Stimulated activated CD8-positive, alpha-beta memory T cell treated with anti-CD3 and anti-CD28 coated beads, Interleukin-4, amount 100 ng/mL, for 48 hours (primary cell): ENCODE results near the gene ANAPC1.
A peak's percentile ranks its signal among the peaks of the same experiment; 100 is the strongest.
"Not testable (repeated sequence)": the region's sequence is repeated elsewhere in the genome, so short reads cannot be mapped to it uniquely, and the experiment has no call there.

Experiments
- DNase-seq: peaks from one replicate; pipeline ENCODE4 v3.0.0-alpha.2; 2020

Gene ANAPC1

DNA sequence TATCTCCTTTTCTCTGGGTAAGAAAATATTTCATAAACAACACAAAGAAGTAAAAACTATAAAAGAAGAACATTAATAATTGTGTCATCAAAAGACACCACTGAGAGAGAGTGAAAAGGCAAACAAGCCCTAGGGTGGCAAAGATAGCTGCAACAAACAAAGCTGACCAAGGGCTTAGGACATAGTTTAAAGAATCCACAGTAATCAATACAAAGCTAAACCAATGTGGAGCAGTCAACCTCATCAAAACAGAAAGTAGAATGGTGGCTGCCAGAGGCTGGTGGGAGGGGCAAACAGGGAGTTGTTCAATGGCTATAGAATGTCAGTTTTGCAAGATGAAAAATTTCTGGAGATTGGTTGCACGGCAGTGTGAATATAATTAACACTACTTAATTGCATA, 93.4 kb downstream of the ANAPC1 start:
- DNase-seq: not testable (repeated sequence)

DNA sequence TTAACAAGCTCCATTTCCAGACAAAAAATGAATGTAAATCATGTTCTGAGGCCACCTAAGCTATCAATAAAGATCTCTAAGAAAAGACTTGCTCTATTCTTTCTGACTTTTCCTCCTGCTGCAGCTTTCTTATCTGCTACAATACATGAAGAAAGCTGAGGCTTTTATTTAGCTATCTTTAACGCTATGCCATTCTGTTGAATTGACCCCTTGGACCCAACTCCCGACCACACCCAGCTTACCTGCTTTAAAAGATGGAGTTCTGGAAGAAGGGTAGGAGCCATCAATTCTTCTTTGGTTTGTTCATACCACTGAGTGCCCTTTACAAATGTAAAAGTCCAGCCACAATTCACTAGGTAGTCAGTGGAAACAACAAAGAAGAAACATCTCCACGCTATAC, 99.9 kb downstream of the ANAPC1 start:
- DNase-seq: not testable (repeated sequence)

DNA sequence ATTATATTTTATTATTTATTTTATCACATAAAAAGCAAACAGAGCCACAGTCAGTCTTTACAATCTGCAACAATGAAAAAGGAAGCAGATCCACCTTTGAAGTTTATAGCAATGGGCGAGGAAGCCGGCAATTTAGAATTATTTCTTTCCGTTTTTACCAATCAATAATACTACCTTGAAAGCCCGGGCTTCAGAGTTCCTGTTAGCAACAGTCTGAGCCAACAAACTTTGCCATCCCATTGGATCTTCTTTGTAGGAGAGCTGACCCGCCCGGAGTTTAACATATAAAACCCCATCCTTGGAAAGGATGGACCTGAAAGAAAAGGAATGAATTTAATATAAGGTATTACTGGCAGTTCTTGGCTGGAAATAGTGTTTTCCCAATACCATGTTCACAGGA, 101.8 kb downstream of the ANAPC1 start:
- DNase-seq: not testable (repeated sequence)

DNA sequence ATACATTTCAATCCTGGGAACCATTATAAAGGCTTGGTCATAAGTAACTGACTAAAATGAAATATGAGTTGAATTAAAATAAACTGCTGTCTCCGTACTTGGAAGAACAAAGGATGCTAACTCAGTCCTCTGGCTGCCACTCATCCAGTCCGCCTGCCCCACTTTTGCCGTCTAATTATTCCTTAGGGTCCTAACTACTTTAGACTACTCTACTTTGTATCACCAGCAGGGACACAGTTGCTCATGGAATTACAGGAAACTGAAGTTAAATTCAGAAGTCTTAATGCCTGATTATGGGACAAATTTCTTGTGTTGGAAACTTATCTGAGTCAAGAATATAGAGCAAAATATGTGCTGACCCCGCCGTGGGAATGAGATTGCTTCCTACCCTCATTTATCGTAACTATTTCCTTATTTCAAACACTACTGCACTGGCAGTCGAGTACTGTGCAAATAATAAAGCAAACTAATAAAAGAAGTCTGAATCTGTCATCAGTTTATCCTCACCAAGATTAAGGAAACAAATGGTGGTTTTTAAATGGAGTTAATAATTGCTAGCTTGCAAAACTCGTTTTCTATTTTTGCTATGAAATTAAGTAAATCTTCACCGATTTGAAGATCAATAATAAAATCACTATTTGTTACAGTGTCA, 102.4 kb downstream of the ANAPC1 start:
- not testable (repeated sequence) for DNase-seq

DNA sequence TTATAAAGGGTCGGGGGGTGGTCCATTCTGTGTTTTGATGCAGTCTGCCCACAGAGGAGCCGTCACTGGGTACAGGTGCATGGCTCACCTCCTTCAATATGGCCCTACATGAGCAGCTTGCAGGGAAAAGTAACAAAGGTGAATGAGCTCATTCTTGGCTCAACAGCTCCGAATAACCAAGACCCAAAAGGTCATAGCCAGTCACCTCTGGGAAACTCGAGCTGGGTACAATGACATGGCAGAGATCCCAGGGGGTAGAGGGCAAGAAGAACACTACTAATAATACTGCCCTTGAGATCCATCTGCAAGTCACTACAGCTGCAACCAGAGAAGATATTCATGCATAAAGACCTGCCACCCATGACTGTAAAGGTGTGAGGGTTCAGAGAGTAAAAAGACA, 106.8 kb downstream of the ANAPC1 start:
- DNase-seq: not testable (repeated sequence)

DNA sequence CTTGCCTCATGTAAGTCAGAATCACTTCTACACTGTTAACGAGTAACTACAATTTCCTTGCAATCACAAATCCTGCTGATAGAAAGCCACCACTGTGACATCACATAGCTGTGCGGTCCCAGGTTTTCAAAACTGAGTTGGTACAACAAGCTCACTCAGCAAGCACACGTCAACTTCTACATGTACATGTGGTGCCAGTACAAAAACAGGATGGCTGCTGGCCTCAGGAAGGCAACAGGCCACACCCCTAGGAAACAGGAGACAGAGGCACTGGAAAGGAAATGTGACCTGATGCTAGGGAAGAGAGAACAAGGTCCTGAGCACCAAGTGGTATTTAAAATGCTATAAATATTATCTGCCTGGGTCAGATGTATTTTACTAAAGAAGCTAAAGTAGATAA, 107.7 kb downstream of the ANAPC1 start:
- not testable (repeated sequence) for DNase-seq

DNA sequence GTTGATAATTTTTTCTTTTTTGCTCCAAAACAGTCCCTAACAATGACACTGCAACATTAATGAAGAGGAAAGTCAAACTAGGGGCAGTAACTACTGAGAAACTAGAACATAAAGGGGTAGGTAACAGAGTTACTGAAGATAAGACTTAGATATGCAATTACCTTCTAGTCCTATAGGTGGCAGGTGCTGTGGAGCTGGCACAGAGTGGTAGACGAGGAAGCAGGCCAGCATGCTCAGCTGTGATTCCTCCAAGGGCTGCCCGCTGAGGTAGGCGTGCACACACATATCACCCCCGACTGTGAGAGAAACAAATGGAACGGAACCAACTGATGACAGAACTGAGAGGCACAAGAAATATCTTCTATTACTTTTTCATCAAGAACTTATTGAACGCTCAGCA, 111.8 kb downstream of the ANAPC1 start:
- not testable (repeated sequence) for DNase-seq

DNA sequence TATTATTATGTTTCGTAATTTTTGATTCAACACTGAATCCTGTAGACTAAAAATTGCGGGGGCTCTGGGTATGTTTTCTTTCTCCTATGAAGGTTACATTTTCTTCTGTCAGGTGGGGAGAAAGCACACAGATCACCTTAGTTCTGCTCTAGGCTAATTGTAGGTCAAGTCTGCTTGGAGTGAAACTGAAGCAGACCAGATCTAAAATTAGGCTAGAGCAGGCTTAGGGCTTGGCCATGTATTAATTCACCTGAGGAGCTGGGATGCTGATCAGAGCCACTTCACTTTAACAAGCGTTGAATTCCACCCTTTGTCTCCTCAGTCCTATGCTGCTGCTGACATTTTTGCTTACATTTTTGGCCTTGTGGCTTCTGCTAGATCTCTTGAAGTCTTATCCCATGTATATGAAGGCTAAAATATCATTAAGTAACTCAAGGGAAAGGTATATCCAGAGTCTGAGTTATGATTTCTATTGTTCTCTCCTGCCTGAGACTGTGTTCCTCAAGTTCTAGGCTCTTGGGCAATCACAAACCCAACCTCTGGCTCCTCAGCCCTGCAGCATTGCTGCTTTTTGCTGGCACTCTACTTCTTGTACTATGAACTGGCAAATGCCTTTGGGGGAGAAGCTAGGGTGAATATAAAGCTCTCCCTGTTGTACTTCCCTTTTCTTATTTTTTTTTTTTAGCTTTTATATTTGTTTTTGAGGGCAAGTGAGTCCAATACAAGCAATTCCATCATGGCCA, 112.9 kb downstream of the ANAPC1 start:
- not testable (repeated sequence) for DNase-seq

DNA sequence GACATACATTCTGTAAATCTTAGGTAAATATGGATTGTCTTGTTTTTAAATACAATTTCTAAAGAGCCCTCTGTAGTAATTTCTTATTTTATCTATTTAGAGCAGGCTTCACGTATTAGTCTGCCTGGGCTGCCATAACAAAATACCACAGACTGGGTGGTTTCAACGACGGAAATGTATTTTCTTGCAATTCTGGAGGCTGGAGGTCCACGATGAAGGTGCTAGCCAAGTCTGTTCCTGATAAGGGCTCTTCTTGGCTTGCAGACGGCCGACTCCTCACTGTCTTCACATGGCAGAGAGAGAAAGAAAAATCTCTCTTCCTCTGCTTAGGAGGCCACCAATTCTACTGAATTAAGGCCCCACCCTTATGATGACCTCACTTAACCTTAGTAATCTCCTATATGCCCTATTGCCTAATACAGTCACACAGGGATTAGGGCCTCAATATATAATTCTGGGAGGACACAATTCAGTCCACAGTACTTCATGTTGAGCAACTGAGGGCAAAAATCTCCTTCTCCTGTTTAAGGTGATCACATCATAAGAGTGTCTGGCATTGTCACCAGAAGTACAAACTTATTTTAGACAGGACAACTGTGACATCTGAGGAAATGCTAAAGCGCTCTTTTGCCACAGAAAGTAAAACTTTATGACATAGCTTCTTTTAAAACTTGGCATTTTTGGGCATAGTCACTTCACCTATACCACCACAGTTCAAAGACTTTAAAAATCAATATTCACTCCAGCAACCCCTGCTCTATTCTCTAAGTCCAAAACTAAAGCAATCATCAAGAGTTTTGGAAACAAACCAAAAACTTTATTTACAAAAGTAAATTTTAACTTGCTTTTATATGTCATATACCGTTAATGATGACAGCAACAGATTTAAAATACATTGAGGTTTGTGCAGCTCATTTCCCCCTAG, 115.5 kb downstream of the ANAPC1 start:
- not testable (repeated sequence) for DNase-seq

DNA sequence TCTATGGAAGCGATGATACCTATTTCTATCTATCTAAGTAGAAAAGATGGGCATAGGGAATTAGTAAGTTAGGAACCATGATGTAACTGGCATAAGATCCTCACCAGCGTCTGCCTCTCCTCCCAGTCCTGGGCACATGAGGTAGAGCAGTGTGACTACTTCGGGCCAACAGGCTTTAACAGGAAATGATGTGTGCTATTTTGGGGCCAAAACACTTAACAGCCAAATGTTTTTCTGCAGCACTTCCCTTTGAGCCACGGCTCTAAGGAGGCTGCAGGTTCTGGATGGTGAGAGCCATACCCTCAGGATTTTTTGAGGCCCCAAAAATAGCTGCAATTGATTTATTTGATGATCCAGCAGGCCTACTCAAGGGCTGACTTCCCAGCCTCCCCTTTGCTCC, 116.9 kb downstream of the ANAPC1 start:
- not testable (repeated sequence) for DNase-seq

DNA sequence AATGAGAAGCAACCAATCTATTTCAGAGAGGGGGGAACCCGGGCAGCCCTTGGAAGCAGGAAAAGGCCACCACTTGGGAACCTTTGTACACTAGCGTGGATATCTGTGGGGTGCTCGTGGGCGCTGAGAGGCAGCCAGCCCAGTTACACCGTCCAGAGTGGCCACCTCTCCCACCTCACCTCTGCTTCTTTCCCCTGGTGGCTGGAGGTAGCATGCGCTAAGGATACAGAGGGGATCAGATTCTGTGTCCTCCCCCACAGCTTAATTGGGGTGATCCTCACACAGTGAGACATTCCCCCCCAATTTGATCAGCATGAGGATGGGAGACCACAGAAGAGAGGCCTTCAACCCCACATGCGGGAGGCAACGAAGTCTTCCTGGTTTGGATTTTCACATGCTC, 117.7 kb downstream of the ANAPC1 start:
- DNase-seq: not testable (repeated sequence)

DNA sequence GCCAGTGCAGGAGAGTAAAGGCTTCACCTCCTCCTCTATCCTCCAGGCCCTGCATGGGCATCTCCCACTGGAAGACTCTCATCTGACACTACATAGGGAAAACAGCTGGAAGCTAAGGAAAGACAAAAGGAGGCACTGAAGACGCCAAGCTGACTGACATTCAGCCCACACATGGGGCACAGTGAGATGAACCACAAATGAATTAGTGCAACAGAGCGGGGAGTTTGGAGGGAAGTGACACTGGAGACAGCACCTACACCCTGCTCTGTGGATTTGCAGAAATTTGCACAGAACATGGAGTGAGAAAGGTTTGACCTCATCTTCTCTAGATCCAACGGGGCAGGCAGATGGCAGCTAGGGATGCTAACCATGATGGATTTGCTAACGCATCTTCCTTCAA, 119.8 kb downstream of the ANAPC1 start:
- not testable (repeated sequence) for DNase-seq

DNA sequence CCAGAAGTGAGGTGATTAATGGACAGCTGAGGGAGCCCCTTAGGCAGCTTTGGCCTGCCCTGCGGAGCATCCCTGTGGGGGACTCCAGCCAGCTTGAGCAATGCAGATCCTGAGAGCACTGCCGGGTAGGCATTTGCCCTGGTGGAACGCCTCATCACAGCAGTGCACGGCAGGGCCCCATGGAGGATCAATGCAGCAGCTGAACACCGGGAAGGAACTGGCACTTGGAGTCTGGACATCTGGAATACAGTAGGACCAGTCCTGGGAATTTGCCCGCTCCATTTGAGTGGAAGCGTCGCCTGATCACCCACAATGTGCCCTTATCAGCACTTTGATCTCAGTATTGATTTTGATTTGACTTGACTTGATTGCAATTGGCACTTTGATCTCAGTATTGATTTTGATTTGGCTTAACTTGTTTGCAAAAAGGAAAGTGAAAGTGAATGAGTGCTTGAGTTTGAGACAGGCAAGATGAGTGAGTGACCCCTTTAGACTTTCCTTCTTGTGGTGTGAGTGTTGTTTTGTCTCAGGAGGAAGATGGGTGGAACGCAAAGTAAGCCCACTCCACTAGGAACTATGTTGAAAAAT, 123.2 kb downstream of the ANAPC1 start:
- DNase-seq: not testable (repeated sequence)

DNA sequence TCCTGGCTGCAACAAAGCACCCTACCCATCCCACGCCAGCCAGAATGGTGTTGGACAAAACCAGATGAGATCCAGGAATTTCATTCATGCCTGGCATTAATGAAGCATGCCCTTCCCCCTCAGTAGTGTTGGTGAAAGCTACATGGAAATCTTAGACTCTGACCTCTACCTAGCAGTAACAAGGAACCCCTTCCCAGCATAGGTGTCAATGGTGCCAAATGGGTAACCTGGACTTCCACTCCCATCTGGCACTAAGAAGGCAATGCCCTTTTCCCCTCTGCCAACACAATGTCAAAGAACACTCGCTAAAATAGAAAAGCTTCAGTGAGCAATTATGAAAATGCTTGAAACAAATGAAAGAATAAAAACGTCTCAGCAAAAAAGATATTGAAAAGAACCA, 131.5 kb downstream of the ANAPC1 start:
- not testable (repeated sequence) for DNase-seq

DNA sequence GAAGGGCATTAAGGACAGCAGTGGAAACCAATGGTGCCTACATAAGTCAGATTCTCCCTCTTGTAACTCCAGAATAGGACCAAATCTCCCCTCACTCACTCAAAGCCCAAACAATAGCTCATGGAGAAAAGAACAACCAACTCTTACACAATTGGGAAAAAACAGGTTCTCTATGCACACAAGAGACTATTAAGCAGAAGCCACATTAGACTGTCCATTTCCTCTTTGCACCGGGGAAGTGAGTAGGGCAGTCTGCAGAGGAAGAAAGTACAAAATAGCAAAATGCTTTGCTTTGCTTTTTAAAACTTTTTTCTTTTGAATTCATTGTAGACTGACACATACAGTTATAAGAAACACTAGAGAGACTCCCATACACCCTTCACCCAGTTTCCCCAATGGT, 133.4 kb downstream of the ANAPC1 start:
- DNase-seq: not testable (repeated sequence)

DNA sequence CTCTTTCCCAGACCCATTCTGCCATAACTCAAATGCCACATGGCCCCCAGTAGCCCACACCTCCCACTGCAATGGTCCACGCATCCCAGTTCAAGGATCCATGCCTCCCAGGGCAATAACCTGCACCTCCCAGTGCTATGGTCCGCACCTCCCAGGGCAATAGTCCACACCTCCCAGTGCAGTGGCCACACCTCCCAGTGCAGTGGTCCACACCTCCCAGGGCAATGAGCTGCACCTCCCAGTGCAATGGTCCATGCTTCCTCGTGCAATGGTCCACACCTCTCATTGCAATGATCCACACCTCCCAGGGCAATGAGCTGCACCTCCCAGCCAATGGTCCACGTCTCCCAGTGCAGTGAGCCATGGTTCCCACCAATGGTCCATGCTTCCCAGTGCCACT, 135.6 kb downstream of the ANAPC1 start:
- DNase-seq: not testable (repeated sequence)

DNA sequence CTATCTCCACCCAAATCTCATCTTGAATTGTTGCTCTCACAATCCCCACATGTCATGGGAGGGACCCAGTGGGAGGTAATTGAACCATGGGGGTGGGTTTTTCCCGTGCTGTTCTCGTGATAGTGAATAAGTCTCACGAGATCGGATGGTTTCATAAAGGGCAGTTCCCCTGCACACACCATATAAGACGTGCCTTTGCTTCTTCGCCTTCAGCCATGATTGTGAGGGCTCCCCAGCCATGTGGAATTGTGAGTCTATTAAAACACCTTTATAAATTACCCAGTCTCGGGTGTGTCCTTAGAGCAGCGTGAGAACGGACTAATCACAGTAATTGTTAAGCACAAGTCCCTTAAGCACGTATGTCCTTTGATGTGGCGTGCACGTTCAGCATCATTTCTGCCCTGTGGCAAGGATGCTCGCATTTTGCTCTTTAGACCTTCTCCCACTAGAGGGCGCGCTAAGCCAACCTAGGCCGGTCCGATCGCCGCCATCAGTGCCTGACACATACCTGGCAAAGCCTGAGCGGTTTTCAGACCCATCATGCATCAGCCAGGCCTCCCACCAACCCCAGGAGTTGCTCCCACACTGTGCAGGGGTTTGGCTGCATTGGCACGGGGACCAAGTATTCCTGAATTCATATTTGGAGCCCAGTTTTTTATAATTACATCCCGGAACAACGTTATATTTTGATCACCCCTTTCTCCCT, 136.4 kb downstream of the ANAPC1 start:
- peak; percentile 87 for DNase-seq

DNA sequence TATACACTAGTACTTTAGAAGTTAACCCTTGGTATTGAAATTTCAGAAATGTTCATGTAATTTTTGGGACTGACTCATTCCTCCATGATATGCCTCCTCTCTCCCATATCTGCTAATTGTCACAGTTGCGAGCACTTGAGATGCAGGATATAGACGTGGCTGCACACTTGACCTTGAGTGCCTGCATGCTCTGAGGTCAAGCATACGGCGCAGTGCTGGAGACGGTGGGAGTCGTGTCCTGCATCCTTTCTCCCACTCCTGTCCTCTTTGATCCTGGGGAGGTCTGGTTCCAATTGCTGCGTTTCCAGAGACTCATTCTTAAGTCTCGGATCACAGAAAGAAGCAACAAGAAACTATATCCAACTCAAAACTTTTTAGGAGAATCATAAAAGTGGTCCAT, 139.2 kb downstream of the ANAPC1 start:
- DNase-seq: not testable (repeated sequence)

DNA sequence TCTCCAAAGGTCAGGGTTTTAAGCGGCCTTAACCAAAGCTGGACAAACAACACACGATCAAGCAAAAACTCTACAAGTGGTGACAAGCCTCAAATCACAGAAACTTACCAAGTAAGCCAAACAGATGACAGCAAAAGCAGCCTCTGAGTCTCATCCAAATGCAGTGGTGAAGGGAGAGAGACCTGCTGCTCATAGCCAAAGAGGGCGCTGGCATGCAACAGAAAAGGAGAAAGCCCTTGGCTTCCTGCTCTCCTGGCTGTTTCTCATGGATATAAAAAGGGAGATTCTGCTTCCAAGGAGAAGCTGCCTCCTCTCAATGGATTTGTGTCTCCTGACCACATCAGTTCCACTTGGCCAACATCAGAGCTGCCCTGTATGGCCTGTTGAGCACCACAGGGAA, 142.5 kb downstream of the ANAPC1 start:
- not testable (repeated sequence) for DNase-seq

DNA sequence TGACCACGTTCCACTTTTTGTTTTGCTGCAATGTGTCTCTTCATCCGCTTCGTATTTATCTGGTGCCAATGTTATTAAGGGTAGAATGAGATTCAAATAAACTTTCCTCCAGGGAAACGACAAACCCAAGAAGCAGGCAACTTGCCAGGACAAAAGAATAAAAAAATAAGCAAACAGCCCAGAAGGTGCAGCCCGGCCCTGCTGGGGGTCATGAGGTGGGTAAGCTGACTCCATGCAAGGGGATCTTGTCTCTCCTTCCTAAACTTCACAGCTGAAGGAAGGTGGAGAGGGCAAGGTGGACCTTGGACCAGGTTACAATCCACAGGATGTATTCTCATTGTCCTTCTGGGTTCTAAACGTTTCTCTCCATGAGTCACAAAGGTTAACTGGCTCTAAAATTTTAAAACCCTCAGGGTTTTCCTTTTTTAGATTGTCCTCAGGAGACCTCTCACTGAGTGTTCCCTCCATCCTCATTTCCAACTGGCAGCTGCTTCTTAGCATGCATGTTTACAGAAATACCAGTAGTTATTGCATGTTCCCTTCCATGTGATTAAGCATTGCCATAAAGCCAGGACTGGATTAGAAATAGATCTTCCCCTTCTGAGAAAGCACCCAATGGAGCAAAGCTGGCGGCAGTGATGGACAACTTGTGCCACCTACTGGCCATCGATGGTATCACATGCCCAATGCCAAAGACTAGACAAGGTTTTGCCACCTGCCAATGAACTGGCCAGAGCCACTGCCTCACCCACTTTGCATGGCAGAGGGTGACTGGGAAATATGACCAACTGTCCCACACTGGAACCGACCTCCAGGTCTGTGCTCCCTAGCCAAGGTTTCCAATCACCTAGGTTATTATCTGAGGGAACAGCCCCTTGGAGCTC, 147.9 kb downstream of the ANAPC1 start:
- DNase-seq: not testable (repeated sequence)

DNA sequence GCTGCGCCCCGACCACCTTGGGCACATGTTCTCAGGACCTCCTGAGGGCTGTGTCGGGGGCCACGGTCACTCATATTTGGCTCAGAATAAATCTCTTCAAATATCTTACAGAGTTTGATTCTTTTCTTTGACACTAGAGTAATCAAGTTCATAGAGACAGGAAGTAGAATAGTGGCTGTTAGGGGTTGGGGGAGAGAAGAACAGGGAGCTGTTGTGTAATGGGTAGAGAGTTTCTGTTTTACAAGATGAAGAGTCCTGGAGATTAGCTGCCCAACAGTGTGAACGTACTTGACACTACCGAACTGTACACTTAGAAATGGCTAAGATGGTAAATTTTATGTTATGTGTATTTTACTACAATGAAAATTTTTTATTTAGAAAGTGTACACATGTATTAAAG, 148.6 kb downstream of the ANAPC1 start:
- not testable (repeated sequence) for DNase-seq
